ENCODE results near the gene KLF17.

KLF17 gene

GRCh38 chr1:44161546-44161945, 42.9 kb downstream of the KLF17 start:
- no peaks in the 10 kb centered on the region for H3K4me1 Mint-ChIP-seq
- no peak overlapping the region for H3K4me3 Mint-ChIP-seq
- peaks cover 7% of the 10 kb centered on the region for H3K9me3 Mint-ChIP-seq
- TF ChIP-seq CTCF (IDR thresholded peaks at IDR 0.05; ENCODE audit: unreplicated experiment in 3 of 3), result no peak
- H3K27me3 Mint-ChIP-seq (ENCODE audit: low read depth), result peaks cover 9% of the 10 kb centered on the region
- no peak overlapping the region for H3K27ac Mint-ChIP-seq
- H3K36me3 Mint-ChIP-seq (ENCODE audit: low read depth), result no peaks in the 10 kb centered on the region

DNA sequence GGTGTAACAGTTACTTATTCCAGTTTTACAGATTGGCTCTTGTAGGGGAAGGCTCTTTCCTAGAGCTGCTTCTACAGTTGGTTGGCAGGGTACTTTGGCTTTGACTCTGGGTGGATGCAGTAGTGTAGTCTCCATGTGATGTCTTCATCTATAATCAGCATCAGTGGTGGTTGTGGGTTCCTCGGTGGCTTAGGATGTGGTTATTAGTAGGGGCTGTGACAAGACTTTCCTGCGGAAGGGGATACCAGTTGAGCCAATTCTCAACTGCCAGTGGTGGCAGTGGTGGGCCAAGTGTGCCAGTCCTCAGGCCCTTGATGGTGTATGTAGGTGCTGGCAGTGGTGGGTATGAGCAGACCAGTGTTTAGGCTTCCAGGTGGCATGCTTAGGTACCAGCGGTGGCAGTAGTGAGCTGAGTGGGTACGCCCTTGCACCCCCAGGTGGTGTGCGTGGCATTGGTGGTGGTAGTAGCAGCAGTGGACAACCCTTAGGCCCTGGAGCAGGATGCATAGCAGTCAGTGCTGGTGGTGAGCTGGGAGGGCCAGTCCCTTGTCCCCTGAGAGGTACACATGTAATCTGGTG, 50.0 kb downstream of the KLF17 start:
- Mint-ChIP-seq H3K9me3 (peaks cover 18% of the 10 kb centered on the region), H3K4me1 (no peaks in the 10 kb centered on the region), H3K27ac (no peak overlapping the region), H3K4me3 (no peak overlapping the region), H3K27me3 (ENCODE audit: low read depth) (peaks cover 13% of the 10 kb centered on the region), H3K36me3 (ENCODE audit: low read depth) (no peaks in the 10 kb centered on the region)
- TF ChIP-seq CTCF (IDR thresholded peaks at IDR 0.05; ENCODE audit: unreplicated experiment in 3 of 3), result no peak

- Mint-ChIP-seq H3K4me3 (no peak overlapping the region), H3K27me3 (ENCODE audit: low read depth) (peaks cover 13% of the 10 kb centered on the region), H3K4me1 (no peaks in the 10 kb centered on the region), H3K27ac (no peak overlapping the region), H3K36me3 (ENCODE audit: low read depth) (no peaks in the 10 kb centered on the region), H3K9me3 (peaks cover 24% of the 10 kb centered on the region)
- TF ChIP-seq CTCF (IDR thresholded peaks at IDR 0.05; ENCODE audit: unreplicated experiment in 3 of 3), result no peak
These were observed 51.7 kb downstream of the KLF17 start for GRCh38 chr1:44170281-44170823.

GRCh38 chr1:44174630-44175029, 56.0 kb downstream of the KLF17 start:
- no peak overlapping the region for H3K4me3 Mint-ChIP-seq
- no peak for TF ChIP-seq CTCF (IDR thresholded peaks at IDR 0.05; ENCODE audit: unreplicated experiment in 3 of 3)
- H3K4me1 Mint-ChIP-seq, result no peaks in the 10 kb centered on the region
- no peak overlapping the region for H3K27ac Mint-ChIP-seq
- no peaks in the 10 kb centered on the region for H3K36me3 Mint-ChIP-seq (ENCODE audit: low read depth)
- H3K27me3 Mint-ChIP-seq (ENCODE audit: low read depth), result peaks cover 4% of the 10 kb centered on the region
- peaks cover 23% of the 10 kb centered on the region for H3K9me3 Mint-ChIP-seq

Measured in nephron (organoid).